ENCODE data around the gene RFX4. TPM values are rescaled to one million over a fixed set of nuclear protein-coding genes. Genes with fewer than 3 reads are reported as not detected.

Gene RFX4
- total and polyA plus RNA-seq, 9 of the 15 experiments (the other 6 are each of a cell fraction or from before 2014, with no cell fraction given), result not detected

DNA sequence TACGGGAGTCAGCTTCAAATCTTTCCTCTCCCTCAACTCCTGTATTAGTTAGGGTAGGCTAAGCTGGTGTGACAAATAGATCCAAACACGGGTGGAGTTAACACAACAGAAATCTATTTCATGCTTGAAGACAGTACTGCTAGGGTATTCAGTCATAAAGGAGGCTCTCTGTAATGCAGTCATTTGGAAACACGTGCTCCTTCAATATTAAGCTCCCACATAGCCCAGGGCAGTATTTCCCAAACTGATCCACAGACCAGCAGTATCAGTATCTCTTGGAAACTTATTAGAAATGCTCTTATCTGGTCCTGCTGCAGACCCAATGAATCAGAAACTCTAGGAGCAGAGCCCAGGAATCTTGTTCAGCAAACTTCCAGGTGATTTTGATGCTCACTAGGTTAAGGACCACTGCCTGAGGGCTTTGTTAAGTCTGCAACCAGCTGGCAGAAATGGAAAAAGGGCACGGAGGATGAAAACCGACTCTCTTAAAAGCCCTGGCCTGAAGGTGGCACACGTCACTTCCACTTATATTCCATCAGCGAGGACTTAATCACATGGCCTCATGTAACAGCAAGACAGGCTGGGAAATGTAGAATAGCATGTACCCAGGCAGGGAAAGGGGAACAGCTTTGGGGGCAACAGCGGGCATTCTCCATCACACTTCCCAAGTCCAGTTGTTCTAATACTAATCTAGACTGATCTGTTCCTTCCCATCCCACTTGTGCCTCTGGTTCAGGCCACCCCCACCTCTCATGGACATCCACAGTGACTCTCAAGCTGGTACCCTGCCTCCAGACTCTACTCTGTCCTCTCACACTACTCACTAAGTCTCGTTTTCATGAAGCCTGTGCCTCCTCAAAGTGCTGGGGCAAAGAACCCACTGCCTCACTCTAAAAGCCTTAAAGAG, 153.5 kb downstream of the RFX4 start (continued):
- TF ChIP-seq REST (IDR thresholded peaks at IDR 0.05; ENCODE audit: borderline replicate concordance) (peak; percentile 28; the same call in 1 of the 2 replicates), REST (CRISPR knock-in tag; IDR thresholded peaks at IDR 0.05; ENCODE audit: low read depth) (no peak), SAP30 (IDR thresholded peaks at IDR 0.05; ENCODE audit: borderline replicate concordance, insufficient read depth, low read depth, low read length, poor library complexity, severe bottlenecking) (no peak)
